Stimulated activated CD4-positive, alpha-beta T cell treated with anti-CD3 and anti-CD28 coated beads, TNF-alpha, amount 100 ng/mL, for 24 hours (primary cell): ENCODE results near the gene HECTD1.
"Not testable (repeated sequence)": the region's sequence is repeated elsewhere in the genome, so short reads cannot be mapped to it uniquely, and the experiment has no call there.

Experiments used
- DNase-seq, 3 experiments: peaks; one replicate each; pipeline ENCODE4 v3.0.0-alpha.2; 2020; ENCODE audit warnings: low read depth in 3 of 3

Gene HECTD1

GRCh38 chr14:31052905-31053586 is 154.5 kb downstream of the HECTD1 start:
- DNase-seq, result not testable (repeated sequence)

GRCh38 chr14:31051511-31051910 is 156.1 kb downstream of the HECTD1 start:
- no peak for DNase-seq

- no peak for DNase-seq
These were observed 156.6 kb downstream of the HECTD1 start for GRCh38 chr14:31051023-31051422.
